ENCODE measurements around the gene LMO2. TPM values are rescaled to one million over a fixed set of nuclear protein-coding genes. Genes with fewer than 3 reads are reported as not detected.

Gene LMO2
- total and polyA plus RNA-seq, 2 donors (not counting 3 experiments of a cell fraction or from before 2014, with no cell fraction given) = 60.4 to 66.8 TPM

DNA sequence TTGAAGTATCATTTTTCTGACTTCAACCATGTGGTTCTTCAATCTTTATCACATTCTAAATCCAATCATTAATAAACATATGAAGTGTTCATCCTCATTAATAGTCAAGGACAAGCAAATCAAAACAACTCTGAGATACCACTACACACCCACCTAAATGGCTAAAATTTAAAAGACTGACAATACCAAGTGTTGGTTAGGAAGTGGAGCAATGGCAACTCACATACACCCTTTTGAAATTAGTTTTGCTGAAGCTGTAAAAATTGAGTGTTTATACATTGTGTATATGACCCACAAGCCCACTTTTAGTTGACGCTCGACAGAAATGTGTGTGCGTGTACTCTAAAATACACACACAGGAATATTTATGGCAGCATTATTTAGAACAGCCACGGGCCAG is 36.7 kb upstream of the LMO2 start:
- ChIA-PET CTCF (interaction anchor here (1.2 to 1.9 kb wide), 2 partner anchors 43 to 59 kb away, joined by 3 to 4 read pairs; no protein-coding TSS in a partner anchor), POLR2A (no interaction called here)
- H3K9me3 ChIP-seq (replicated peaks; ENCODE audit: control insufficient read depth, insufficient read depth, low read length) = no peaks in the 10 kb centered on the region
- H3K27me3 ChIP-seq (ENCODE audit: control insufficient read depth in 2 of 2, insufficient read depth in 2 of 2, low read length in 2 of 2) = peaks cover 0 to 4% of the 10 kb centered on the region in 2 experiments
- H3K9ac ChIP-seq (replicated peaks; ENCODE audit: extremely low read depth, insufficient read depth, low read length) = no peak overlapping the region
- H3K4me3 ChIP-seq (replicated peaks in 1 of 3; ENCODE audit: insufficient read depth in 1 of 3, low read depth in 1 of 3, low read length in 3 of 3) = no peak overlapping the region
- intact Hi-C loops (cut with micrococcal nuclease) (no loop called here), dilution Hi-C loops (cut with MboI; ENCODE audit: extremely low pct_ligation_motif_present, low sequenced_read_pairs) (no loop called here)
- H3K9me1 ChIP-seq (replicated peaks; ENCODE audit: control insufficient read depth, extremely low read depth, insufficient read depth, low read length) = no peaks in the 10 kb centered on the region
- H3K4me2 ChIP-seq (ENCODE audit: insufficient read depth, low read length) = no peak overlapping the region
- no TSS peak for BruUV-seq (replicated peaks)
- H3K36me3 ChIP-seq (ENCODE audit: control insufficient read depth in 2 of 2, extremely low read depth in 1 of 2, insufficient read depth in 2 of 2, low read length in 2 of 2) = no peaks in the 10 kb centered on the region
- peaks cover 36% of the 10 kb centered on the region for H3K4me1 ChIP-seq (ENCODE audit: control insufficient read depth, extremely low read depth, insufficient read depth, low read length)
- no peaks in the 10 kb centered on the region for H3K79me2 ChIP-seq (ENCODE audit: control insufficient read depth, insufficient read depth, low read length)
- FAIRE-seq (no peak), DNase-seq (ENCODE audit: low read depth, low spot score) (no peak)
- no peak overlapping the region for H3K27ac ChIP-seq (ENCODE audit: insufficient read depth, low read depth, low read length)
- no peaks in the 10 kb centered on the region for H4K20me1 ChIP-seq (replicated peaks; ENCODE audit: control insufficient read depth, extremely low read depth, insufficient read depth, low read length)
- TF ChIP-seq POLR2AphosphoS5 (IDR thresholded peaks at IDR 0.05; ENCODE audit: insufficient read depth, low read depth, low read length) (no peak), EZH2 (IDR thresholded peaks at IDR 0.05; ENCODE audit: borderline replicate concordance, low read depth, low read length, severe bottlenecking) (no peak), FOS (IDR thresholded peaks at IDR 0.05; ENCODE audit: borderline replicate concordance, insufficient read depth, low read length) (no peak), POLR2A (IDR thresholded peaks at IDR 0.05; ENCODE audit: low read depth, low read length) (no peak), MAX (IDR thresholded peaks at IDR 0.05; ENCODE audit: insufficient read depth, insufficient read length) (no peak), MYC (IDR thresholded peaks at IDR 0.05; ENCODE audit: low read depth, low read length) (no peak), JUN (IDR thresholded peaks at IDR 0.05; ENCODE audit: borderline replicate concordance, insufficient read depth, insufficient read length, low read depth) (no peak), GATA2 (IDR thresholded peaks at IDR 0.05; ENCODE audit: insufficient read depth, insufficient read length, low read depth, low read length) (no peak), CTCF (IDR thresholded peaks at IDR 0.05; ENCODE audit: extremely low read depth in 1 of 2, insufficient read depth in 1 of 2, low read depth in 1 of 2, low read length in 2 of 2) (no peak)
- H2AFZ ChIP-seq (ENCODE audit: low read depth, low read length) = no peak overlapping the region

Data from endothelial cell of umbilical vein (primary cell).